ENCODE results near the gene CHN2. TPM values are rescaled to one million over a fixed set of nuclear protein-coding genes. Genes with fewer than 3 reads are reported as not detected.
A peak's percentile ranks its signal among the peaks of the same experiment; 100 is the strongest.

The CHN2 gene
- polyA plus RNA-seq, 1 of the 3 experiments (the other 2 are of a cell fraction): 0.02 TPM

GRCh38 chr7:29488203-29488970, 293.8 kb downstream of the CHN2 start:
- Histone ChIP-seq H2AFZ (ENCODE audit: low read depth) (peak overlapping the region; percentile 25; the same call in 1 of the 2 replicates), H4K20me1 (ENCODE audit: insufficient read depth) (no peaks in the 10 kb centered on the region), H3K4me1 (ENCODE audit: control insufficient read depth in 1 of 2, insufficient read depth in 2 of 2, low read depth in 1 of 2, low read length in 1 of 2) (peaks cover 17 to 23% of the 10 kb centered on the region in 2 experiments), H3K4me3 (ENCODE audit: low read depth in 2 of 2, low read length in 1 of 2) (no peak overlapping the region; a peak in 1 of 4 replicates), H3K9me2 (no peaks in the 10 kb centered on the region), H3K9ac (peak overlapping the region; percentile 8; the same call in 1 of the 2 replicates), H3K36me3 (replicated peaks in 1 of 2; ENCODE audit: control insufficient read depth in 1 of 2, insufficient read depth in 2 of 2, low read length in 1 of 2) (no peaks in the 10 kb centered on the region), H3K27ac (ENCODE audit: low read depth in 2 of 2, low read length in 1 of 2) (peak overlapping the region; percentile 76 to 91), H3K9me3 (no peaks in the 10 kb centered on the region), H3F3A (replicated peaks; ENCODE audit: insufficient read depth) (peaks cover 29% of the 10 kb centered on the region), H3K27me3 (ENCODE audit: insufficient read depth) (no peaks in the 10 kb centered on the region), H3K4me2 (peak overlapping the region; percentile 30), H3K79me2 (ENCODE audit: insufficient read depth) (no peaks in the 10 kb centered on the region)
- POLR2A ChIA-PET: interaction anchor here (1.6 kb wide), 1 partner anchor 20 kb away, joined by 3 read pairs; no protein-coding TSS in a partner anchor
- CTCF ChIA-PET: interaction anchor here (1.4 to 1.5 kb wide), 2 partner anchors 10 to 561 kb away, joined by 3 to 4 read pairs; no protein-coding TSS in a partner anchor
- DNase-seq: no peak
- 65% methylated on average over 8 of the region's 8 CpGs for WGBS (ENCODE audit: low lambda C conversion rate)
- TF ChIP-seq FOXJ3 (CRISPR knock-in tag; IDR thresholded peaks at IDR 0.05) (no peak), JUND (IDR thresholded peaks at IDR 0.05) (no peak), FOSL2 (IDR thresholded peaks at IDR 0.05; ENCODE audit: borderline replicate concordance, low read depth) (no peak)

GRCh38 chr7:29488977-29489376, 294.4 kb downstream of the CHN2 start:
- Histone ChIP-seq H3K27me3 (ENCODE audit: insufficient read depth) (no peaks in the 10 kb centered on the region), H3F3A (replicated peaks; ENCODE audit: insufficient read depth) (peaks cover 29% of the 10 kb centered on the region), H2AFZ (ENCODE audit: low read depth) (peak overlapping the region; percentile 25; the same call in 1 of the 2 replicates), H3K79me2 (ENCODE audit: insufficient read depth) (no peaks in the 10 kb centered on the region), H3K27ac (ENCODE audit: low read depth in 2 of 2, low read length in 1 of 2) (peak overlapping the region; percentile 76 to 91), H3K9ac (no peak overlapping the region; the same call in 1 of the 2 replicates), H3K36me3 (replicated peaks in 1 of 2; ENCODE audit: control insufficient read depth in 1 of 2, insufficient read depth in 2 of 2, low read length in 1 of 2) (no peaks in the 10 kb centered on the region), H3K4me3 (ENCODE audit: low read depth in 2 of 2, low read length in 1 of 2) (peak overlapping the region in 1 of 2 experiments; percentile 1; a peak in 2 of 4 replicates), H3K4me2 (peak overlapping the region; percentile 30), H3K9me3 (no peaks in the 10 kb centered on the region), H3K9me2 (no peaks in the 10 kb centered on the region), H4K20me1 (ENCODE audit: insufficient read depth) (no peaks in the 10 kb centered on the region), H3K4me1 (ENCODE audit: control insufficient read depth in 1 of 2, insufficient read depth in 2 of 2, low read depth in 1 of 2, low read length in 1 of 2) (peaks cover 18 to 23% of the 10 kb centered on the region in 2 experiments)
- DNase-seq: no peak
- CTCF ChIA-PET: interaction anchor here (1.5 kb wide), 1 partner anchor 10 kb away, joined by 4 read pairs; no protein-coding TSS in a partner anchor
- POLR2A ChIA-PET: interaction anchor here (1.6 kb wide), 1 partner anchor 19 kb away, joined by 3 read pairs; no protein-coding TSS in a partner anchor
- 7% methylated on average over 2 of the region's 2 CpGs for WGBS (ENCODE audit: low lambda C conversion rate)
- TF ChIP-seq RAD21 (IDR thresholded peaks at IDR 0.05; ENCODE audit: low read length) (no peak), NRF1 (IDR thresholded peaks at IDR 0.05; ENCODE audit: low read depth, low read length) (no peak), PBX3 (IDR thresholded peaks at IDR 0.05) (peak; percentile 94), GABPA (IDR thresholded peaks at IDR 0.05; ENCODE audit: low read depth) (peak; percentile 56; the same call in 1 of the 2 replicates), CHD2 (IDR thresholded peaks at IDR 0.05; ENCODE audit: low read length, partially characterized antibody) (no peak), MXI1 (IDR thresholded peaks at IDR 0.05; ENCODE audit: low read depth, low read length) (no peak), REST (IDR thresholded peaks at IDR 0.05; ENCODE audit: low read depth, low read length) (0 out of 2 replicates have a peak, but pooled peaks have one; percentile 44), JUND (IDR thresholded peaks at IDR 0.05) (peak; percentile 99), RCOR1 (IDR thresholded peaks at IDR 0.05; ENCODE audit: low read length) (no peak), TEAD4 (IDR thresholded peaks at IDR 0.05; ENCODE audit: borderline replicate concordance, insufficient read depth) (peak; percentile 98), MEF2A (IDR thresholded peaks at IDR 0.05; ENCODE audit: borderline replicate concordance, low read depth) (peak; percentile 57; the same call in 1 of the 2 replicates), ELF1 (IDR thresholded peaks at IDR 0.05) (no peak), GATA2 (CRISPR knock-in tag; IDR thresholded peaks at IDR 0.05) (no peak), POLR2AphosphoS5 (IDR thresholded peaks at IDR 0.05; ENCODE audit: low read depth, low read length) (peak; percentile 86), CTCF (IDR thresholded peaks at IDR 0.05) (no peak), EZH2phosphoT487 (IDR thresholded peaks at IDR 0.05; ENCODE audit: borderline replicate concordance, low read depth) (no peak)
